GM21619 (cell line): Measurements from ENCODE around the gene ZFYVE28.

Source experiments
- ATAC-seq: cut with Tn5 transposase; IDR thresholded peaks from one replicate; pipeline ENCODE4 v1.9.1; 2021; ENCODE audit not compliant: unreplicated experiment

ZFYVE28 gene

DNA sequence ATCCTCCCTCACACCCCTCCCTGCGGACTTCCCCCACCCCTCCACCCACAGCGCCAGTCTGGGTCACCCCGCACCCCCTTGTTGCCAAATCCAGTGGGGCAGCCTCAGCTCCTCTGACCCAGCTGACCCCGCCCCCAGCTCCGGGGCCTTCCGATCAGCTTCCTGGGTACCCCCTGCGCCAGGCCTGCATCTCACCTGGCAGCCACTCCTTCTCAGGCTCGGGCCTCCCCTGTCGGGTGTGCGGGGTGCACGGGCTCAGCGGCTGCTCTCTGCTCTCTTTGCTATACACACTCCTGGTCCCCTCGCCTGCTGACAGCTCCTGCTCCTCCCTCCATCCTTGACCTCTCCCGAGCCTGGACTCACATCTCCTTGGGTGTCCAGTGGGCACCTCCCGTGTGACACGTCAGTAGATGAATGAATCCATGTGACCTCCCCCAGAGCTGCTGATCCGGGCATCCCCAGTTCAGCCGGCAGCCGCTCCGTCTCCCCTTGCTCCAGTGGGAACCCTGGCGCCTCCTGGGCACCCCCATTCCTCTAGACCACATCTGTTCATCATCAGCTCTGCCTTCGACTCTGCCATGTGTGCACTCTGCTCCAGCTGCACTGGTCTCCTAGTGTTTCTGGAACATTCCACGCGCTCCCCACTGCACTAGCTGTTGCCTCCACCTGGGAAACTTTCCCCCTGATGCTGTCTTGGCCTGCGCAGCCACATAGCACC, 10.2 kb upstream of the ZFYVE28 start:
- ATAC-seq, result no peak

DNA sequence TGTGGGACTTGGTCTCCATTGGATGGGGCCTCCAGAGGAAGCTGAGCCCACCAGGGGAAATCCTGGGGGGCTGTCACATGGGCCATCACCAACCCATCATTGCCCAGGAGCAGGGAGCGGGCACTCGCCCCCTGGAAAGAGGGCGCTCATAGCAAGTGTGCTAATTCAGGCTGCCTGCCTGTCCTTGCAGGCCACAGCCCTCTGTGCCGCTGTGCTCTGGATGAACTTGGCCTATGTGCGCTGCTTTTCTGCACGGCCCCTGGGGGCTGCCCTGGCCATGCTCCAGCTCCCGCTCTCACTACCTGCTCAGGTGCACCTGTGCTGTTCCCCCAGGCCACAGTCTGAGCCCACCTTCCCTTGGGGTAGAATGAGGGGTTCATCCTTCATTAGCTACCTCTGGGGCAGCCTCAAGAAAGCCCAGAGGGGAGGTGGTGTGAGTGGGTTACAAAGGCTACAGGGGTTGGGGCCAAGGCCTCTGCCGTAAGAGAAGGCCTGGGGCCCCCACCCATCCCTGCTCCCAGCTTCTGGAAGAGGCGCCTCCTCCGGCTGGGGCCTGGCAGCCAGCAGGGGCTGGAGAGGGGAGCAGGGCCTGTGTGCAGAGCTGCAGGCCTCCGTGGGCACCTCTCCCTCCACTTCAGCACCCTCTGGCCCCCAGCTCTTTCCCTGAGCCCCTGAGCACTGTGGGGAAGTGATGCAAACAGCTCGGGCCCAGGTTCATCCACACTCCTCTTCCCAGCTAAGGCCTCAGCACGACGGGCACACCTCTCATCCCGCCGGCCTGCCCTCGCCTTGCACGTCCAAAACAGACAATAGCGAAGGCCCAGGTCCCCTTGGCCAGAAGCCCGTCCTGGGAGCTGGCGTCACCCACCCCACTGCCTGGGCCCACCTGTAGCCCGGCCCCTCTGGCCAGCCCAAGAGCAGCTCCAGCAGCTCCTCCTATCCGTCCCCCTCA, 9.2 kb upstream of the ZFYVE28 start:
- no peak for ATAC-seq

DNA sequence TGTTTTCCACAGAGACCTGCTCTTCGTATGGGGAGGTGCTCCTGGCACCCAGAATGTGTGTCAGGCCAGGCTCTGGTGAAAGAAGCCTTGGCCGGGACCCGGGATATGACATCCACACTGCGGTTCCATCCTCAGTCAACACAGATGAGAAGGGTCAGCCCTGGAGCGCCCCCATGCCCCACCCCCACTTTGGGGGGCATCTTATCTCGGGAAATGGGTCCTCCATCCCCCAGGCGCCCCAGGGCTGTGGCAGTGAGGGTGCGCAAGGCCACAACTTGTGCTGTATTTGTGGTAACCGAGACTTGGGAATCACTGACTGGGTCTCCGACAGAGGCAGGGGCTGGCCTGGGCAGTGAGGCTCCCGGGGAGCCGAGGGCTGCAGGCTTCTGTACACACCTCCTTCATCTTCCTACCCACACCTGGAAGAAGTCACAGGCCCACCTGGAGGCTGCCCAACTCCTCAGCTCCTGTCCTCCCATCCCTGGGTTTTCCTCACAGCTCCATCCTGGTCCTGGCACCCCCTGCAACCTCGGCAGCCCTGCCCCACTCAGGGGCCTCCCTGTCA, 8.3 kb upstream of the ZFYVE28 start:
- no peak for ATAC-seq

DNA sequence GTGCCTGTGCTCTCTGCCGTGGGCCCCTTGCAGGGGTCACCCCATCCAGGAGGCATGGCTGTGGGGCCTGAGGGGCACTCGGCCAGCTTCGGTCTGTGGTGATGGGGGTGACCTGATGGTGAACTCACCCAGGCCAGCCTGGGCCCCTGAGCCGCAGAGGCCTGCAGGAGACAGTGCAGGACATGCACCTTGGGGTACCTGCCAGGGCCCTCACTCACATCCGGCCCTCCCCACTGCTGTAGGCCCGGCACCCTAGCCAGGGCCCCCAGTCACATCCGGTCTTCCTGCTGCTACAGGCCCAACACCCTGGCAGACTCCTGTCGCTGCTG, 7.6 kb upstream of the ZFYVE28 start:
- ATAC-seq, result no peak

DNA sequence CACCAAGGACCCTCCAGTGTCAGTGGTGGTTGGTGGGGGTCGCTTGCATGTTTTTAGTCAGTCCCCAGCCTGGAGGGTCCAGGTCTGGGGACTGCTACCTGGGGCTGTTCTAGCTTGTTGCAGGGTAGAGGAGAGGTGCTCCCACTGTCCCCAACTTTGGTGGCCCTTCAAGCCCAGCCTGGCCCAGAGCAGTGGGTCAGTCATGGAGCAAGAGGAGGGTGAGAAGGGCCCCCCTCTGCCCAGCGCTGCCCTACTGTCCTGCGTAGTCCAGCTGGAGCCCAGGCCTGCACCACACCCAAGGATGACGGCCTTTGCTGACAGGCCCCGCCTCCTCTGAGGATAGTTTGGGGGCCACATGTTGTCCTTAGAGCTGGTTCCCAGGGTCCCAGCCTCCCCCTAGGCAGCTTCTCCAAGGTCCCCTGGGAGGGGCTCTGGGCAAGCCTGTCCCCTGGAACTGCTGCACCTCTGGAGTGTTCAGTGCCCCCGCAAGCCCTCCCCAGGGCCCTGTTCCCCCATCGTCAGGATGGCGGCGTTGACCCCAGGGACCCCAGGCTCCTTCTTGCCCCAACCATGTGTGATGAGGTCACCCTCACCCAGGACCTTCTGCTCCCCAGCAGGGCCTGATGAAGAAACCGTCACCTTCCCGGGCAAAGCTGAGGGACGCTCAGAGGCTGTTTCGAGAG, 7.1 kb upstream of the ZFYVE28 start:
- no peak for ATAC-seq

DNA sequence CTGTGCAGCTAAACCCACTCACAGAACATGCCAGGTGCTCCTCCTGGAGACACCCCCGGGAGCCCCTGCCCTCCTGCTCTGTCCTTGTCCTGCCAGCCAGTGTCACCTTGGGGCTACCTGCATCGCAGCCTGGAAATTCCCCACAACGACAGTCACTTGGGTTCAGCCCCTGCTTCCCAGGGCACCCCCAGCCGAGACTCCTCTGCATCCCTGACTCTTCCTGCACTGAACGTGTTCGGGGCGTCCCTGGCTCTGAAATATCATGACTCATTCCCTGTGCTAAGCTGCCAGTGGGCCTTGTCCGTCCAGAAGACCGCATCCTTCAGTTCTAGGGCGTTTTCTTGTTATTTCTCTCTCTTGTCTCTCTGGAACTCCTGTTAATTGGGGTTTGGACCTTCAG, 6.1 kb upstream of the ZFYVE28 start:
- ATAC-seq, result no peak

DNA sequence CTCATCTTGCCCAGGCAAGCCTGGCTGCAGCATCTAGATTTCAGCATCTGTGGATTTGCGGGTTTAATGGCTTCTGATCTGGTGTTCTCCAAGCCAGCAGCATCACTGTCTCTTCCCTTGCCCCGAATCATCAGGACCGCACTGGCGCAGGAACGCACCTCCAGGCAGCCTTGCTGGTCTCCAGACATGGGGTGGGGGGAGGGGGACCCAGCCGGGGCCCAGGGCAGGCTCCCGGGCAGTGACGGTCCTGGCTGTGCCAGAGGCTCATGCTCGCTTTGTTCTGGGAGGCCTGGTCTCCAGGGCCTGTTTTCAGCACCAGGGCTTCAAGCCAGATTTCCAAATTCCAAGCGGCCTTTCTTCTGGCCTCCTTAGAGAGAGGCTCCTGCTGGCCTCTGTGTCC, 5.2 kb upstream of the ZFYVE28 start:
- ATAC-seq, result no peak

DNA sequence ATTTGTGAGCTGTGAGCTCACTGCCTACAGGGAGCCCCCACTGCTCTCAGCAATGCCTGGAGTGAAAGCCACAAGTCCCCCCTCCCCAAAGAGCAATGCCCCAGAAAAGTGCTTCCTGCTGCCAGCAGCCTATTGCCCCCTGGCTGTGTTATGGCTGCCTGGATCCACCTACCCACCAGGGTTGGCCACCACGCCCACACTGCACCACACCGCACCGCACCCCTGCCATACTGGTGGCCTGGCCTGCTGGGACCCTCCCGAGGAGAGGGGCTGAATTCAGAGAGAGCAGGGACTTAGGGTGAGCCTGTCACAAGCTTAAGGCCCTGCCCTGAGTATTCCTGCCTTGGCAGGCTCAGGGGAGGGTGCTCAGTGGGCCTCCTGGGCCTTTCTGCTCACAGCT, 4.6 kb upstream of the ZFYVE28 start:
- ATAC-seq, result no peak

- ATAC-seq, result no peak
Measured at GRCh38 chr4:2421928-2422327, 3.5 kb upstream of the ZFYVE28 start.

GRCh38 chr4:2419814-2420213, 1.4 kb upstream of the ZFYVE28 start:
- ATAC-seq, result no peak

- peak; percentile 88 for ATAC-seq
Measured at GRCh38 chr4:2418650-2419571, 466 bp upstream of the ZFYVE28 start, which contains the start of gene CFAP99. Gene CFAP99 (plus strand): TSS chr4:2418955.

DNA sequence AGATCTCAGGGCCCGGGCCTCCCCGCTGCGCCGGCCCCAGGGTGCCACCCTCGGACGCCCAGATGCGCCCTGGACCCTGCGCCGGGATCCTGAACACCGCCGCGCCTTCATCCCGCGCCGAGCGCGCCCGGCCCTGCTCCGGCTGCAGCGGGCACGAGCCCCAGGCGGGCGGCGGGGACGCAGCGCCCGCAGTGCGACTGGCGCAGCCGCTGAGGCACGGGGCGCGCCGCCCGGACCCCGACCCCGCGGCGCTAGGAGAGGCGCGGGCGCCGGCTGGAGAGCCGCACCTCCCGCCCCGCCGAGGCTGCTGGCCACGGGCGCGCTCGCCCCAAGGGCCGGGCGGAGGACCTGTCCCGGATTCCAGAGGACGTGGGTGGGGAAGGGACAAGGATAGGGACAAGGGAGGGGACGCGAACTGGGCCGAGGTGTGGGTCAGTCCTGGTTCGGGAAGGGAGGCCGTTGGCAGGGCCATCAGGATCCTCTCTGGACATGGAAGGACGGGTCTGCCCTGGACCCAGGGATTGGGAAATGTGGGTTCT, 1.1 kb downstream of the ZFYVE28 start:
- no peak for ATAC-seq

- ATAC-seq, result no peak
Measured at GRCh38 chr4:2416564-2417225, 1.8 kb downstream of the ZFYVE28 start.

DNA sequence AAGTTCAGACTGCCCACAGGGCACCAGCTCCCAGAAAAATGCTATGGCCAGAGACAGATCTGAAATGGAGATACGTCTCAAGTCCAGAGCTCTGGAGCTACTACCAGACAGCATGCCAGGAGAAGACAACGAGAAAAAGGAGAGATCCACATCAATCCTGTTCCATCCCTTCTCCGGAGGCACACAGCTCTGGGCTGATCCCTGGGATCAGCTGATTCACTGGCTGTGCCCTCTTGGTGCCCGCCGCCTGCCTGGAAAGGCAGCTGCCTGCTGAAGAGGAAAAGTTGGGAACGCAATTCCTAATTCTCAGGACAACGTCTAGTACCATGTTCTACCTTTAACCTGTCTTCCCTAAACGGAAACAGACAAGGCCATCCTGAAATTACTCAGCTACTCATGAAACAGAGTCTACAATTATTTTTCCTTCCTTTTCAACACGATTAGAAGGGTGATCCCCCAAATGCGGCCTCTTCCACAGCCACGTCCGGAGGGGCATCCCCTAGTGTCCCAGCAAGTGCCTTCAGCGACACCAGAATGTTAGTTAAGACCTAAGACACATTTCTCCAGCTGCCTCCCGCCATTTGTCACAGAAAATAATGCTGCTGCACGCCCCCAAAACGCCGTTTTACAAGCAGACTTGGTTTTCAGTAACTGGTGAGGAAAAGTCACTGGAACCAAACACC, 2.4 kb downstream of the ZFYVE28 start:
- no peak for ATAC-seq

DNA sequence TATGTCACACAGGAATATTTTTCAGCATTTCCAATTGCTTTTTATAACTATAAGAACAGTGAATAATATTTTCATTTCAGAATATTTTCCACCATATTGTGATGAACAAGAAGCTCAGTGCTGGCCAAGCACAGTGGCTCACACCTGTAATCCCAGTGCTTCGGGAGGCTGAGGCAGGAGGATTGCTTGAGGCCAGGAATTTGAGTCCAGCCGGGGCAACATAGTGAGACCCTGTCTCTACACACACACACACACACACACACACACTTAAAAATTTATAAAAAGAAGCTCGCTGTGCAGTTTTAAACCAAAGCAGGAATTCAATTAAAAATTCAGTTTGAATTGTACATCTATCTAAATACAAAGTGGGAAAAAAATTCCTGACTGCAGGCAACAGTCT, 3.2 kb downstream of the ZFYVE28 start:
- no peak for ATAC-seq

DNA sequence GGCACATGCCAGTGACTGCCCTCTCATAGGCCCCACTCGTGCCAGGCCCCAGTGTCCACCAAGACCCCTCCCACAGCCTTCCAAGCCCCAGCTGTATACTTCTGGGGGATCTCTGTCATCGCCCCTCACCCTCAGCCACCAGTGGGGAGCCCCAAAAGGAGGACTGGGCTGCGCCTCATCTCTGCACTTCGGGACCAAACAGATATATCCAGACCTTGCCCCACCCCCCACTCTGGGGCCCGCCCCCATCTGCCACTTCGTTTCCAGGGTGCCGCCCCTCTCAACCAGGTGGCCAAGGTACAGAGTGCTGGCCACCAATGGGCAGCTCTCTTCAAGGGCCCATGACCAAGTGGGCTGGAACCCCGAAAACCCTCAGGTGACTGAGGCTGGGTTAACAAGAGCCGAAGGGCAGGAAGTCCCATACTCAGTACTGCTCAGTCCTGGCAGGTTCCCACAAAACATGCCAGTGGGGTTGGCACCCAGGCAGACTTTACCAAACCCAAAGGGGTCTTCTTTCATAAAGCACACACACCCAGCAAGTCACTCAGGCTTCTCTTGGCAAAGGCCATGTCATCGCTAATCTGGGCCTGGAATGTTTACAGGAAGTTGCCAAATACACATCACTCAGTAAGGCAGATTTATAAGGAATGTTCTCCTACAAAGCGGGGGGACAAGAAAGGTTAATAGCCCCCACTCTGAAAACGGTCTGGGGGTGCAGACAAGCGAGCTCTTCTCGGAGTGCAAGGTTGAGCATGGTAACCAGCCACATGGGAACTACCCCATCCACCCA, 4.4 kb downstream of the ZFYVE28 start:
- ATAC-seq, result no peak

- ATAC-seq, result peak; percentile 60
Measured at GRCh38 chr4:2412885-2413716, 5.3 kb downstream of the ZFYVE28 start.
